Stomach (tissue), 9 donors: ENCODE data around the gene FANCC. TPM values are rescaled to one million over a fixed set of nuclear protein-coding genes. Genes with fewer than 3 reads are reported as not detected.

Experiments
- DNase-seq, 2 donors: peaks; one replicate each; pipeline versions ENCODE4 v3.0.0 to v3.0.0-alpha.2; 2013 to 2019
- H3K27ac ChIP-seq, 5 donors: fragments of 200-600 bp in 4 of 5; sonication (generic) in 4 of 5; one replicate each; pipeline ENCODE4 v1.5.1; 2013 to 2019; ENCODE audit warnings: mild to moderate bottlenecking in 1 of 5, moderate library complexity in 1 of 5
- H3K27me3 ChIP-seq, 3 donors: fragments of 200-600 bp; sonication (generic); one replicate each; pipeline ENCODE4 v1.5.1; 2017 to 2019; ENCODE audit warnings: mixed run types in 1 of 3
- H3K36me3 ChIP-seq, 4 donors: fragments of 200-600 bp; sonication (generic); 1 replicate in 3 of 4; 2 replicates in 1 of 4; pipeline ENCODE4 v1.5.1; 2016 to 2019
- H3K4me1 ChIP-seq, 4 donors: fragments of 200-600 bp; sonication (generic); one replicate each; pipeline ENCODE4 v1.5.1; 2016 to 2019
- H3K4me3 ChIP-seq, 4 donors: fragments of 200-600 bp; sonication (generic) in 3 of 4; one replicate each; pipeline ENCODE4 v1.5.1; 2016 to 2019; ENCODE audit warnings: mild to moderate bottlenecking in 1 of 4
- H3K9me3 ChIP-seq, 4 donors: fragments of 200-600 bp; sonication (generic); one replicate each; pipeline ENCODE4 v1.5.1; 2016 to 2019
- CTCF ChIP-seq, 7 experiments: fragments of 450-650 bp in 4 of 7; fragments of 200-600 bp in 3 of 7; sonication (generic) in 3 of 7; IDR thresholded peaks; one replicate each; pipeline ENCODE4 v1.5.1; 2016 to 2019; ENCODE audit warnings: antibody characterized with exemption in 7 of 7, control low read depth in 2 of 7, mild to moderate bottlenecking in 1 of 7
- EP300 ChIP-seq: sonication (generic); formaldehyde crosslinking; IDR thresholded peaks from one replicate; pipeline ENCODE4 v1.6.1; 2017; ENCODE audit warnings: antibody characterized with exemption
- POLR2A ChIP-seq, 4 donors: fragments of 450-650 bp; IDR thresholded peaks; one replicate each; pipeline ENCODE4 v1.6.1; 2016; ENCODE audit warnings: antibody characterized with exemption in 4 of 4, control low read depth in 2 of 4, mild to moderate bottlenecking in 1 of 4, moderate library complexity in 1 of 4
- POLR2AphosphoS5 ChIP-seq, 3 donors: sonication (generic); formaldehyde crosslinking; IDR thresholded peaks; one replicate each; pipeline ENCODE4 v1.6.1; 2016; ENCODE audit warnings: antibody characterized with exemption in 3 of 3
- WGBS, 5 donors: extraction: QIAGEN DNeasy Blood & Tissue Kit in 3 of 5; methylation state at CpG; one replicate each; pipeline versions ENCODE4 v1.1.5 to v1.1.7; 2013 to 2018; 5-methylcytosine and 5-hydroxymethylcytosine counted together
- intact Hi-C: fragments of 100-400 bp; cut with DNase I; formaldehyde crosslinking; loops from one replicate; pipeline ENCODE4 v1.15.1; 2023; ENCODE audit warnings: low total_unique reads
- polyA plus RNA-seq, 3 donors: library from polyadenylated mRNA; stranded (reverse); fragments of 200-250 nt; gene quantifications; one replicate each; pipeline ENCODE4 v1.2.3, GENCODE V29; 2013
- total RNA-seq, 5 donors: library from RNA; depleted of rRNA; stranded (reverse); fragments of >200 nt; gene quantifications; one replicate each; pipeline versions ENCODE4 v1.1.0 to v1.2.3, GENCODE V29; 2014 to 2016
- donor health status: healthy with polysubstance abuse.
- donor health status: Bipolar disorder and iron deficiency.
- donor health status: healthy.

FANCC gene
- total and polyA plus RNA-seq, 8 donors: 3.1 to 24.5 (median 7.1) TPM

- Histone ChIP-seq H3K36me3 (no peaks in the 10 kb centered on the region), H3K9me3 (no peaks in the 10 kb centered on the region), H3K27ac (no peak overlapping the region), H3K4me3 (no peak overlapping the region), H3K4me1 (peaks cover 0 to 52% (median 35%) of the 10 kb centered on the region in 4 donors), H3K27me3 (no peaks in the 10 kb centered on the region)
- no peak for DNase-seq
- WGBS, 5 donors: 70 to 81% (median 79%) methylated on average over 3 of the region's 3 CpGs
- intact Hi-C loops: loop anchor here (10.0 kb wide), 1 partner anchor 341 kb away; no protein-coding TSS in a partner anchor
- TF ChIP-seq POLR2A (IDR thresholded peaks at IDR 0.05): no peak
- TF ChIP-seq EP300: no peak
- TF ChIP-seq CTCF (IDR thresholded peaks at IDR 0.05): no peak
- TF ChIP-seq POLR2AphosphoS5 (IDR thresholded peaks at IDR 0.05): no peak
Observed at GRCh38 chr9:95125652-95126051, 191.9 kb downstream of the FANCC start.

DNA sequence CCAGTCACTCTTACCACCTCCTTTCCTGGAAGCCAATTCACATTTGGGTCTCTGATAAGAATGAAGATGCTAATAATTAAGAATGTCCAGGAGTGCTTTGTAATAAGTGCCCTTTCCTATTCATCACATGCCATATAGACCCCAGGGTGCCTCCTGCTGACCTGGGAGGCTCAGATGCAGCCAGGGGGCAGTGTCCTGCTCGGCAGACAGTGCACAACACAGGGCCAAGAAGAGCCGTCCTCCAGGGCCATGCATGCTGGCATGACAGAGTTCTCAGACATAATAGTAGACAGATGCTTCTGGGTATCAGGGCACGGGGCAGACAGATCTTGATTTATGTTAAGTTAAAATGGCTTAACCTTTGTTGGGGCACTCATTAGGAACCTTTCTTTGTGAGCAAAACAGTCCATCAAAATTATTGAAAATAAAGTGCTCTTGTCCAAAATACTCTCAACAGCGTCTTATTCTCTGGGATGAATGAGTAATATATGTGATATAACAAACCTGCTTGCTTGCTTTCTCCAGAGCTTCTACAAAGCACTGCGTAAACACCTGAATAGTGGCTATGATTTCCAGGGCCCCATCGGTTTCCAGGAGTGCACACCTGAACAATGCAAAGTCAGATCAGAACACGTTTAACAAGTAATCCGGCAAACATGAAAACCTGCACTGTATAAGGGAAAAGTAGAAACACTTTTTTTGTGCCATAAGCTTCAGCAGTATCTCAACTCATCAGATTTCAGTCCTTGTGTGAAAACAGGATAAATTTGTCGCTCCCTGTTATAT is 192.7 kb downstream of the FANCC start:
- peak in 2 of 7 experiments; percentile 9 to 15 for TF ChIP-seq CTCF (IDR thresholded peaks at IDR 0.05)
- no peak for TF ChIP-seq EP300
- H3K4me1 ChIP-seq: peaks cover 0 to 43% (median 29%) of the 10 kb centered on the region in 4 donors
- intact Hi-C loops: loop anchor here (5.0 to 10.0 kb wide), 2 partner anchors 340 to 442 kb away; no protein-coding TSS in a partner anchor
- H3K36me3 ChIP-seq: no peaks in the 10 kb centered on the region
- no peaks in the 10 kb centered on the region for H3K27me3 ChIP-seq
- H3K4me3 ChIP-seq: no peak overlapping the region
- WGBS, 5 donors: 36 to 54% (median 49%) methylated on average over 9 of the region's 9 CpGs
- no peaks in the 10 kb centered on the region for H3K9me3 ChIP-seq
- peak overlapping the region in 1 of 5 donors; percentile 11 for H3K27ac ChIP-seq
- DNase-seq: peak in 1 of 2 donors; percentile 81

- Histone ChIP-seq H3K36me3 (no peaks in the 10 kb centered on the region), H3K27ac (no peak overlapping the region), H3K9me3 (no peaks in the 10 kb centered on the region), H3K4me3 (no peak overlapping the region), H3K4me1 (peaks cover 13 to 38% (median 19%) of the 10 kb centered on the region in 4 donors), H3K27me3 (no peaks in the 10 kb centered on the region)
- no peak for TF ChIP-seq EP300
- TF ChIP-seq POLR2A (IDR thresholded peaks at IDR 0.05): no peak
- no peak for TF ChIP-seq POLR2AphosphoS5 (IDR thresholded peaks at IDR 0.05)
- no peak for TF ChIP-seq CTCF (IDR thresholded peaks at IDR 0.05)
- DNase-seq: no peak
- intact Hi-C loops: loop anchor here (5.0 to 10.0 kb wide), 2 partner anchors 336 to 439 kb away; no protein-coding TSS in a partner anchor
Observed at GRCh38 chr9:95120781-95121370, 196.6 kb downstream of the FANCC start.

- Histone ChIP-seq H3K4me3 (no peak overlapping the region), H3K9me3 (no peaks in the 10 kb centered on the region), H3K36me3 (peaks cover 0 to 10% (median 0%) of the 10 kb centered on the region in 4 donors), H3K27ac (no peak overlapping the region), H3K27me3 (no peaks in the 10 kb centered on the region), H3K4me1 (peaks cover 10 to 39% (median 20%) of the 10 kb centered on the region in 4 donors)
- TF ChIP-seq POLR2A (IDR thresholded peaks at IDR 0.05) (no peak), EP300 (no peak), CTCF (IDR thresholded peaks at IDR 0.05) (no peak), POLR2AphosphoS5 (IDR thresholded peaks at IDR 0.05) (no peak)
- no peak for DNase-seq
- intact Hi-C loops: no loop called here
- WGBS, 5 donors: 57 to 74% (median 62%) methylated on average over 4 of the region's 4 CpGs
Observed at GRCh38 chr9:95118596-95118995, 198.9 kb downstream of the FANCC start.
